K562 (cell line): Measurements from ENCODE around the gene IL4I1. TPM values are rescaled to one million over a fixed set of nuclear protein-coding genes. Genes with fewer than 3 reads are reported as not detected.
A peak's percentile ranks its signal among the peaks of the same experiment; 100 is the strongest.

Source experiments
- BRCA1 ChIP-seq, 2 experiments: fragments of 450-650 bp in 1 of 2; sonication (generic) in 1 of 2; formaldehyde crosslinking in 1 of 2; IDR thresholded peaks; 2 replicates each; pipeline versions ENCODE4 v1.5.0 to v1.6.1; 2017 to 2020; ENCODE audit warnings: mild to moderate bottlenecking in 1 of 2, missing genetic modification reagents in 1 of 2
- CBX3 ChIP-seq, 2 experiments: IDR thresholded peaks; 1 replicate in 1 of 2; 2 replicates in 1 of 2; pipeline ENCODE4 v1.6.1; 2012; ENCODE audit warnings: inconsistent platforms in 2 of 2, low read length in 2 of 2, borderline replicate concordance in 1 of 2, control low read depth in 1 of 2
- MAFG ChIP-seq: fragments of 450-650 bp; conservative IDR thresholded peaks from 2 replicates; pipeline ENCODE4 v1.6.1; 2016; ENCODE audit warnings: missing genetic modification characterization, missing compliant biosample characterization
- NFIC ChIP-seq: fragments of 450-650 bp; IDR thresholded peaks from 2 replicates; pipeline ENCODE4 v1.6.1; 2017; ENCODE audit warnings: mild to moderate bottlenecking, inconsistent platforms
- NUFIP1 ChIP-seq: fragments of 450-650 bp; IDR thresholded peaks from 2 replicates; pipeline ENCODE4 v1.6.1; 2018; ENCODE audit not compliant: partially characterized antibody
- SIX5 ChIP-seq, 2 experiments: IDR thresholded peaks; 2 replicates each; pipeline ENCODE4 v1.6.1; 2011; ENCODE audit warnings: low read length in 2 of 2, borderline replicate concordance in 1 of 2, low read depth in 1 of 2, mild to moderate bottlenecking in 1 of 2, moderate library complexity in 1 of 2; ENCODE audit not compliant: insufficient read depth in 1 of 2
- ZBTB2 ChIP-seq: fragments of 450-650 bp; IDR thresholded peaks from 2 replicates; pipeline ENCODE4 v1.6.1; 2016; ENCODE audit warnings: antibody characterized with exemption
- ZSCAN32 ChIP-seq: fragments of 450-650 bp; formaldehyde crosslinking; IDR thresholded peaks from 2 replicates; pipeline ENCODE4 v1.4.0; 2020; ENCODE audit warnings: mild to moderate bottlenecking, moderate library complexity
- polyA plus RNA-seq, 8 experiments: library from polyadenylated mRNA; depleted of rRNA in 4 of 8; stranded (reverse) in 5 of 8; unstranded in 3 of 8; fragments of >200 nt; fragmentation: Nextera tagmentation in 2 of 8; fragmentation: Illumina TruSeq in 1 of 8; extraction: Ambion mirVana in 2 of 8; extraction: Trizol in 1 of 8; gene quantifications; 2 replicates each; pipeline versions ENCODE4 v1.2.1 to v1.2.3, GENCODE V29; 2011 to 2014; ENCODE audit warnings: inconsistent platforms in 1 of 8, missing spikeins in 1 of 8
- total RNA-seq, 7 experiments: library from RNA; depleted of rRNA in 6 of 7; stranded (reverse); fragments of >200 nt in 6 of 7; fragmentation: Illumina TruSeq in 2 of 7; extraction: Trizol in 2 of 7; gene quantifications; 2 replicates each; pipeline versions ENCODE4 v1.2.1 to v1.2.3, GENCODE V29; 2011 to 2021; ENCODE audit warnings: low replicate concordance in 1 of 7
- TF ChIP-seq, protein P1 (sequence below), 2 experiments: fragments of 450-650 bp in 1 of 2; sonication (generic) in 1 of 2; formaldehyde crosslinking in 1 of 2; IDR thresholded peaks; 2 replicates each; pipeline versions ENCODE4 v1.7.1 to v1.9.0; 2016 to 2022; ENCODE audit warnings: inconsistent platforms in 1 of 2, mild to moderate bottlenecking in 1 of 2, missing genetic modification reagents in 1 of 2
- TF ChIP-seq, protein P2 (sequence below): fragments of 250-450 bp; sonication (Bioruptor Pico); IDR thresholded peaks from 2 replicates; pipeline ENCODE4 v1.5.0; 2020; ENCODE audit warnings: mild to moderate bottlenecking, borderline replicate concordance
- TF ChIP-seq, protein P3 (sequence below): IDR thresholded peaks from 2 replicates; pipeline ENCODE4 v1.6.1; 2012; ENCODE audit warnings: low read depth, low read length, improper control_type of control experiment, borderline replicate concordance

IL4I1 gene
- total and polyA plus RNA-seq, 9 of the 15 experiments (the other 6 are each of a cell fraction or from before 2014, with no cell fraction given): 0.06 to 0.95 (median 0.43) TPM; not detected in 2

DNA sequence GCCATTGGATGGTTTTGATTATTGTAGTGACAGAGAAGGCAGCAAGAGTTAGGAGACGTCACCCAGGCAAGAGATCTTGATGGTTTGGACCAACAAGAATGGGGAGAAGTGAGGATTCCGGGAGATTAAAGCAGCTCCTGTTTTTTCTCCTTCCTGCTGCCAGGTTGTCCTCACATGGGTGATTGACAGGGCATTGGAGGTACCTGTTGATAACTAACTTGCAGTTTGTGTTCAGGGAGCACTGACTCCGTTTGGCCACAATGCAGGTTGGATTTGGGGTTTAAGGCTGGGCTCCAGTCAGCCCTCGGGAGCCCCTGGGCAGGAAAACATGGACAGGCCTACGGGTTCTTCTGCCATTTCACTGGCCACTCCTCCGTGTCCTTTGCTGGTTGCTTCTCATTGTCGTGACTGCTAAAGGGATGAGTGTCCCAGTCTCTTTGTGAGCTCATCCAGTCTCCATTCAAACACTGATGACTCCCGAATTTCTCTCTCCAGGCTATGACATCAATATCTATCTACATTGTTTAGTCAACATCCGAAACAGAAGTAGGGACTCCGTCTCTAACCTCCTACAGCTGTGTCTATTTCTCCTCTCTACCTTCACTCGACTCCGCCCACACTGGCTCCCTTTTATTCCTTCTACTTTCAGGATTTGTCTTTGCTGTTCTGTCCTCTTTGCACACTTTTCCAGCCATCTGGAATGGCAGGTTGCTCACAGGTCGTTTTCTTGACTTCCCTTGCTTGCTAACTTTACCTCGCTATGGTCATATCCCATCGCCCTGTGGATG is 47.1 kb downstream of the IL4I1 start (continued):
- TF ChIP-seq, protein P1, sequence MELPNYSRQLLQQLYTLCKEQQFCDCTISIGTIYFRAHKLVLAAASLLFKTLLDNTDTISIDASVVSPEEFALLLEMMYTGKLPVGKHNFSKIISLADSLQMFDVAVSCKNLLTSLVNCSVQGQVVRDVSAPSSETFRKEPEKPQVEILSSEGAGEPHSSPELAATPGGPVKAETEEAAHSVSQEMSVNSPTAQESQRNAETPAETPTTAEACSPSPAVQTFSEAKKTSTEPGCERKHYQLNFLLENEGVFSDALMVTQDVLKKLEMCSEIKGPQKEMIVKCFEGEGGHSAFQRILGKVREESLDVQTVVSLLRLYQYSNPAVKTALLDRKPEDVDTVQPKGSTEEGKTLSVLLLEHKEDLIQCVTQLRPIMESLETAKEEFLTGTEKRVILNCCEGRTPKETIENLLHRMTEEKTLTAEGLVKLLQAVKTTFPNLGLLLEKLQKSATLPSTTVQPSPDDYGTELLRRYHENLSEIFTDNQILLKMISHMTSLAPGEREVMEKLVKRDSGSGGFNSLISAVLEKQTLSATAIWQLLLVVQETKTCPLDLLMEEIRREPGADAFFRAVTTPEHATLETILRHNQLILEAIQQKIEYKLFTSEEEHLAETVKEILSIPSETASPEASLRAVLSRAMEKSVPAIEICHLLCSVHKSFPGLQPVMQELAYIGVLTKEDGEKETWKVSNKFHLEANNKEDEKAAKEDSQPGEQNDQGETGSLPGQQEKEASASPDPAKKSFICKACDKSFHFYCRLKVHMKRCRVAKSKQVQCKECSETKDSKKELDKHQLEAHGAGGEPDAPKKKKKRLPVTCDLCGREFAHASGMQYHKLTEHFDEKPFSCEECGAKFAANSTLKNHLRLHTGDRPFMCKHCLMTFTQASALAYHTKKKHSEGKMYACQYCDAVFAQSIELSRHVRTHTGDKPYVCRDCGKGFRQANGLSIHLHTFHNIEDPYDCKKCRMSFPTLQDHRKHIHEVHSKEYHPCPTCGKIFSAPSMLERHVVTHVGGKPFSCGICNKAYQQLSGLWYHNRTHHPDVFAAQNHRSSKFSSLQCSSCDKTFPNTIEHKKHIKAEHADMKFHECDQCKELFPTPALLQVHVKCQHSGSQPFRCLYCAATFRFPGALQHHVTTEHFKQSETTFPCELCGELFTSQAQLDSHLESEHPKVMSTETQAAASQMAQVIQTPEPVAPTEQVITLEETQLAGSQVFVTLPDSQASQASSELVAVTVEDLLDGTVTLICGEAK (IDR thresholded peaks at IDR 0.05): no peak
- TF ChIP-seq, protein P1 (CRISPR knock-in tag; IDR thresholded peaks at IDR 0.05): no peak
- no peak for TF ChIP-seq NUFIP1
- TF ChIP-seq, protein P2, sequence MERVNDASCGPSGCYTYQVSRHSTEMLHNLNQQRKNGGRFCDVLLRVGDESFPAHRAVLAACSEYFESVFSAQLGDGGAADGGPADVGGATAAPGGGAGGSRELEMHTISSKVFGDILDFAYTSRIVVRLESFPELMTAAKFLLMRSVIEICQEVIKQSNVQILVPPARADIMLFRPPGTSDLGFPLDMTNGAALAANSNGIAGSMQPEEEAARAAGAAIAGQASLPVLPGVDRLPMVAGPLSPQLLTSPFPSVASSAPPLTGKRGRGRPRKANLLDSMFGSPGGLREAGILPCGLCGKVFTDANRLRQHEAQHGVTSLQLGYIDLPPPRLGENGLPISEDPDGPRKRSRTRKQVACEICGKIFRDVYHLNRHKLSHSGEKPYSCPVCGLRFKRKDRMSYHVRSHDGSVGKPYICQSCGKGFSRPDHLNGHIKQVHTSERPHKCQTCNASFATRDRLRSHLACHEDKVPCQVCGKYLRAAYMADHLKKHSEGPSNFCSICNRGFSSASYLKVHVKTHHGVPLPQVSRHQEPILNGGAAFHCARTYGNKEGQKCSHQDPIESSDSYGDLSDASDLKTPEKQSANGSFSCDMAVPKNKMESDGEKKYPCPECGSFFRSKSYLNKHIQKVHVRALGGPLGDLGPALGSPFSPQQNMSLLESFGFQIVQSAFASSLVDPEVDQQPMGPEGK (CRISPR knock-in tag): no peak
- TF ChIP-seq BRCA1 (IDR thresholded peaks at IDR 0.05): no peak
- TF ChIP-seq BRCA1 (CRISPR knock-in tag; IDR thresholded peaks at IDR 0.05): no peak
- no peak for TF ChIP-seq SIX5 (IDR thresholded peaks at IDR 0.05; ENCODE audit: borderline replicate concordance in 1 of 2, insufficient read depth in 1 of 2, low read depth in 1 of 2, low read length in 2 of 2)
- no peak; a peak in 1 of 3 replicates for TF ChIP-seq CBX3 (IDR thresholded peaks at IDR 0.05; ENCODE audit: borderline replicate concordance in 1 of 2, low read length in 2 of 2)
- no peak for TF ChIP-seq MAFG
- no peak for TF ChIP-seq ZSCAN32 (CRISPR knock-in tag)
- TF ChIP-seq ZBTB2: no peak
- TF ChIP-seq, protein P3, sequence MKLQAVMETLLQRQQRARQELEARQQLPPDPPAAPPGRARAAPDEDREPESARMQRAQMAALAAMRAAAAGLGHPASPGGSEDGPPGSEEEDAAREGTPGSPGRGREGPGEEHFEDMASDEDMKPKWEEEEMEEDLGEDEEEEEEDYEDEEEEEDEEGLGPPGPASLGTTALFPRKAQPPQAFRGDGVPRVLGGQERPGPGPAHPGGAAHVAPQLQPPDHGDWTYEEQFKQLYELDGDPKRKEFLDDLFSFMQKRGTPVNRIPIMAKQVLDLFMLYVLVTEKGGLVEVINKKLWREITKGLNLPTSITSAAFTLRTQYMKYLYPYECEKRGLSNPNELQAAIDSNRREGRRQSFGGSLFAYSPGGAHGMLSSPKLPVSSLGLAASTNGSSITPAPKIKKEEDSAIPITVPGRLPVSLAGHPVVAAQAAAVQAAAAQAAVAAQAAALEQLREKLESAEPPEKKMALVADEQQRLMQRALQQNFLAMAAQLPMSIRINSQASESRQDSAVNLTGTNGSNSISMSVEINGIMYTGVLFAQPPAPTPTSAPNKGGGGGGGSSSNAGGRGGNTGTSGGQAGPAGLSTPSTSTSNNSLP: no peak
- peak; percentile 16; the same call in 1 of the 2 replicates for TF ChIP-seq NFIC
